IPS-18c (cell line): ENCODE data around the gene GET4.
"Not testable (repeated sequence)": the region's sequence is repeated elsewhere in the genome, so short reads cannot be mapped to it uniquely, and the experiment has no call there.

Experiments
- H3K4me3 ChIP-seq: 2 replicates; pipeline ENCODE4 v1.7.0; 2013; ENCODE audit warnings: low read depth, mild to moderate bottlenecking, low read length, moderate library complexity; ENCODE audit not compliant: insufficient read depth
- H3K9me3 ChIP-seq: one replicate; pipeline ENCODE4 v1.6.1; 2013; ENCODE audit warnings: mild to moderate bottlenecking, low read length, moderate library complexity; ENCODE audit not compliant: control insufficient read depth, insufficient read depth

The GET4 gene

DNA sequence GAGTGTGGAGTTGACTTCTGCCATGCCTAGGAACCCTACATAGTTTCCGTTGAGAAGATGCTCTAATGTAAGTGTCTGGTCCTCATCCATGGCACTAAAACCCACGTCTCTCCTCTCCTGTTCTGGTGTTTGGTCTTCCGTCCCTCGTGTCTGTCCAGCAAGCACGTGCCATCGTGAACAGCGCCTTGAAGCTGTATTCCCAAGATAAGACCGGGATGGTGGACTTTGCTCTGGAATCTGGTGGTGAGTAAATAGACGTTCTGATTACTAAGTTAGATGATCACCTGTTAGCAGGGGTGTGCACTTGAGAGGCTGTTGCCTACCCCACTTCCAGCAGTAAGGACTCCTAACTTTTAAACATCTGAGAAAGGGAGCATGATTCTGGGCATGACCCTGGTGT is 15.1 kb upstream of the GET4 start:
- H3K9me3 ChIP-seq: no peaks in the 10 kb centered on the region
- H3K4me3 ChIP-seq: no peak overlapping the region

DNA sequence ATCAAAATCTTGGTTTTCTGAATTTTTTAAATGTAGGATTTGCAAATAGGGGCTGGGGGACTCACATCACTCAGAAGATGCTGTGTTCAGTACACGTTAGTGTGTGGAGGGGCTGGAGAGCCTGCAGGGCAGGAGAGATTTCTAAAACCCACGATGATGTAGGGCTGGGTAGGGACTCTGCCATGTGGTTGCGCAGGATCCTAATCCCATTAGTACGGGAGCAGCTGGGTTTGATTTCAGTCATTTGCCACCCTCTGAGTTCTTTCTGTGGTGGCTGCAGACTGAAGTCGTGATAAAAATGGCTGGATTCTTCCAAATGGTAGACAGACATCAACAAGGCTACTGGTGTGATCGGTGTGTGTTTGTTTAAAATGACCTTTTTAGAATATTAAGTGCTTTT is 14.2 kb upstream of the GET4 start:
- no peaks in the 10 kb centered on the region for H3K9me3 ChIP-seq

DNA sequence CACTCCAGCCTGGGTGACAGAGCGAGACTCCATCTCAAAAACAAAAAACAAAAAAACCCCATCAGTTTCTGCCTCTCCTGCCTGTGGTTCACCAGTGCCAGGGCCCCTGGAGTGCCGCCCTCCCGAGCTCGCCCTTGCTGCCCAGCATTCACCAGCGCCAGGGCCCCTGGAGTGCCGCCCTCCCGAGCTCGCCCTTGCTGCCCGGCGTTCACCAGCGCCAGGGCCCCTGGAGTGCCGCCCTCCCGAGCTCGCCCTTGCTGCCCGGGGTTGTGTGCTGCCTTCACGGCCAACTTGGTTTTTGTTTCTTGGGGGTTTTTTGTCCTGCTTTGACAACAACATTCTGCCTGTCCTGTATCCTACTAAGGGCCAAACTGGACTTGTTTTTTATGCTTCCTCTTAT is 13.2 kb upstream of the GET4 start:
- no peaks in the 10 kb centered on the region for H3K9me3 ChIP-seq
- H3K4me3 ChIP-seq: no peak overlapping the region

More for the DNA sequence above, 14.2 kb upstream of the GET4 start:
- H3K4me3 ChIP-seq: no peak overlapping the region

DNA sequence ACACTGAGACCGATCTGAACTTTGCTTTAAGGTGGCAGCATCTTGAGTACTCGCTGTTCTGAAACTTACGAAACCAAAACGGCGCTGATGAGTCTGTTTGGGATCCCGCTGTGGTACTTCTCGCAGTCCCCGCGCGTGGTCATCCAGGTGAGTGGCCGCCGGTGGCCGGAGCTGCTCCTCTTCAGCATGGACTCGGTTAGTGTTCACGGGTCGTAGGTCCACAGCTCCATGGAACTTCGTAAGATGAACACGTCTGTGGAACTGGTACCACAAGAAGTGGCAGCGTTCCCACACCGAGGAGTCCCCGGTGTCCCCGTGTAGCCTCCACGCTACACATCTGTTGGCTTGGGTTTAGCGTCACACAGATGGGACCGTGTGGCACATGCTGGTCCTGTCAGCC is 10.4 kb upstream of the GET4 start:
- H3K9me3 ChIP-seq: no peaks in the 10 kb centered on the region
- no peak overlapping the region for H3K4me3 ChIP-seq

DNA sequence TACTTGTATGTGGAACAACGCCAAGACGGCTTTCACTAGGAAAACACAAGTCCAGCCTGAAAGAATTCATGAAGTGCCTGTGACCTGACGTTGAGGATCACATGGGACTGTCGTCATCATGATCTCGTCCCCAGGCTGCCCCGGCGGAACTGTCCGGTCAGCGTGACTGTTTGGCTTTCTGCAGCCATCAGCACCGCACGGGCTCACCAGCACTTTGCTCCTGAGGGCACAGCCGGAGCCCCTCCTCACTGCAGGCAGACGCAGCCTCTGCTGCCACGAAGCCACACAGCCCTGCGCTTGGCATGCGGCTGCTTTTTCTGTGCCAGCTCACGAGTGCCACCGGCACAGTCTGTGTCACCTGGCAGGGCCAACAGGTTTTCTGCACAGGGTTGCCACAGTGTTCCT is 9.4 kb upstream of the GET4 start:
- H3K4me3 ChIP-seq: no peak overlapping the region
- H3K9me3 ChIP-seq: no peaks in the 10 kb centered on the region

DNA sequence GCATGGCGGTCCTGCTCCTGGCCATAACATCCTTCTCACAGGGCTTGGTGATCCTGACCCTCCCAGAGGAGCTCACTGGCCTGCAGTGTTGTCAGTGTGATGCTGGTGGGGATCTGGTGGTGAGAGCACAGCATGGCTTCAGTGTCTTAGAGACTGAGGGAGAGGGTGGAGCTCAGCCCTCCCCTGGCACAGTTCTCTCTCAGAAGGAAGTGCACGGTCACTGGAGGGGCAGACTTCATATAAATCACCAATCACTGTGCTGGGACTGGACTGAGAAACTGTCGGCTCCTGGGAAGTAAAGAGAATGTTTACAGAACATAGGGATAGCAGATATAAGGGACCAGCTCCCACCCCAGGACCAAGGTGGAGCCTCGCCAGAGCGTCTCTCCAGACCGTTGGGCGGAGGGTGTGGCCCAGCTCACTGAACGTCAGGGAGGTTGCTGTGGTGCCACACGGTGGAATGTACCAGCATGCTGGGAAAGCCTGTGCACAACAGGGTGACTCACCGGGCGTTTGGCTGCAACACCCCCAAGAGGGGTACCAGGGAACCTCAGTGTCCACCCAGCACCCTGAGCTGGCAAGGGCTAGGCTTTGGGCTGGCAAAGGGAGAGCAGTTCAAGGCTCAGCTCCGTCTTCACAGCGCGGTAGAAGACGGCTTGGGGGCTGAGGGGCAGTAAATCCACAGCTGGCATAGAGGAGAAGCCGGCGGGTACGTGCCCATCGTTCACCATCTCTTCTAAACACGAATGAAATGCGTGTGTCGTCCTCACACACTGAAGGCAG is 8.8 kb upstream of the GET4 start:
- Histone ChIP-seq H3K9me3 (no peaks in the 10 kb centered on the region), H3K4me3 (no peak overlapping the region)

DNA sequence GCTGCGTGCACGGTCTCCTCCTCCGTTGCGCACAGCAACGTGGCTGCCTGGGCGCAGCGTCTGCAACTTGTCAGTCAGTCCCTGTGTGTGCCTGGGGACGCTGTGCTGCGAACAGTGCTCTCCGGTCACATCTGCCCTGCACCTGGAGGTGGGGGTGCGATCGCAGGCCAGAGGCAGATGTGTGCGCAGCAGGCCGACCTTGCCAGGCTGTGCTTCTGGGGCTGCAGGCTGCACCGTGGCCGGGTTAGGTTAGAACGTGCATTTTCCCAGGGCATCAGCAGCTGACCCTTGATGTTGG is 8.2 kb upstream of the GET4 start:
- Histone ChIP-seq H3K9me3 (no peaks in the 10 kb centered on the region), H3K4me3 (no peak overlapping the region)

DNA sequence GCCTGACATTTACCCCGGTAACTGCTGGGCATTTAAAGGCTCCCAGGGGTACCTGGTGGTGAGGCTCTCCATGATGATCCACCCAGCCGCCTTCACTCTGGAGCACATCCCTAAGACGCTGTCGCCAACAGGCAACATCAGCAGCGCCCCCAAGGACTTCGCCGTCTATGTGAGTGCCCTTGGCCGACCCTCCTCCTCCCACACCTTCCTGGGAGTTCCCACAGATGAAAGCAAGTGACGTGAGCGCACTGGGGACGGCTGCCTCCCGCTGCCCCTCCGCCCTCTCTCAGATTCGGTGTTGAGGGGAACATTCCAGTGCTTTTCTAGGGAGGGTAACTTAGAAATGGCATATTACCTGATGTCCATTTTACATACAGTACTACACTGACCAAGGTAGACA is 7.0 kb upstream of the GET4 start:
- no peaks in the 10 kb centered on the region for H3K9me3 ChIP-seq
- no peak overlapping the region for H3K4me3 ChIP-seq

DNA sequence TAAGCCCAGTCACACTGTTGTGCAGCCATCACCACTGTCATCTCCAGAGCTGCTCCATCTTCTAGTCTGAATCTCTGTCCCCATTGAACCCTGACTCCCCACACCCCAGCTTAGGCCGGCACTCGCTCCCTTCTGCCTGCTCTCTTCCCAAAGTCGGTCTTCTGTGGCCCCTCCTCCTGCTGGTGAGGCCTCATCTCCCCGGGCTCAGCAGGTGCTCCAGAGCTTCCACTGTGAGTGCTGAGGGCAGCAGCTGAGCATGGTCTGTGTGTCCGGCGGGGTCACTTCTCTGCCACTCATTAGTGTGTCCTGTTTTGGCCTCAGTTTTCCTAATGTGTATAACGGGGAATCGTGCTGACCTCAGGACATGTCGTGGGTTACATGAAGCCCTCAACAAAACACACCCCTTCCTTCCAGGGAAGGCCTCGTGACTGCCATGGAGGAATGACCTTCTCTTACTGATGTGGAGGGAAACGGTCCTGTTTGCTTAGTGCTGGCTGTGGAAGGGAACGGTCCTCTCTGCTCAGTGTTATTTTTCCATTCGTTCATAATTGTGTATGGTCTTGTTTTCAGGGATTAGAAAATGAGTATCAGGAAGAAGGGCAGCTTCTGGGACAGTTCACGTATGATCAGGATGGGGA is 4.3 kb upstream of the GET4 start:
- Histone ChIP-seq H3K4me3 (no peak overlapping the region), H3K9me3 (no peaks in the 10 kb centered on the region)

DNA sequence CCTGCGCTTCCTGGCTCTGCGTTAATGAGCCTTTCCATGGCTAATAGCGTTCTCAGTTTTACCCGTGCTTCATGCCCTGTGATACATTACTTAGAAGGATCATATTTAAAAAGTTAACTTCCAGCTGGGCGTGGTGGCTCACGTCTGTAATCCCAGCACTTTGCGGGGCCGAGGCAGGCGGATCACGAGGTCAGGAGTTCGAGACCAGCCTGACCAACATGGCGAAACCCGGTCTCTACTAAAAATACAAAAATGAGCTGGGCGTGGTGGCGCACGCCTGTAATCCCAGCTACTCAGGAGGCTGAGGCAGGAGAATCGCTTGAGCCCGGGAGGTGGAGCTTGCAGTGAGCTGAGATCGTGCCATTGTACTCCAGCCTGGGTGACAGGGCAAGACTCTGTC is 3.7 kb upstream of the GET4 start:
- not testable (repeated sequence) for H3K9me3 ChIP-seq, H3K4me3 ChIP-seq

DNA sequence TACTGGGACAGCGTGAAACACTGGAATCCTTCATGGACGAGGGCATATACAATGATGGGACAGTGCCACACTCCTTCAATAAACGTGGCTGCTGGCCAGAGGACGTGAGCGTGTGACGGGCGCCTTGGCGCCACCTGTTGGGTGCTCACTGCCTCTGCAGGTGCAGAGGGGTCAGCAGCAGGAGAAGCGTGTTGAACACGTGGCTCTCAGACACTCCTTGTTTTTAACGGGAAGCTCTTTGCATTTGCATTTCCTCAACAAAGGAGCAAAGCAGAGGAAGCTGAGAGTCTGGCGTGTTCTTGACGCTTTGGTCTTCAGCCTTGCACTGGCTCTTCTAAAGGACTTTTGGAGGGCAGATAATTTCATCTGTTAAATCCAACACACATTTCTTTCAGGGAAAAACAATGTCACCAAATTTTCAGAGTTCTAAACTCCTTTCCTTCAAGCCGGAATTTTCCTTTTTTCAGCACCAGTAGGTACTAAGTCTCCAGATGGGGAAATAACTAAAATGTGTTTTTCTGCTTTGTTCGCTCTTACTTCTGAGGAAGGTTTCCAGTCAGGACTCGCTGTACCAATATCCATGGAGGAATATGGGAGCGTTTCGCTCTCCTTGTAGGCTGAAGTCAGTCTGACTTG is 2.9 kb upstream of the GET4 start:
- Histone ChIP-seq H3K4me3 (no peak overlapping the region), H3K9me3 (no peaks in the 10 kb centered on the region)

DNA sequence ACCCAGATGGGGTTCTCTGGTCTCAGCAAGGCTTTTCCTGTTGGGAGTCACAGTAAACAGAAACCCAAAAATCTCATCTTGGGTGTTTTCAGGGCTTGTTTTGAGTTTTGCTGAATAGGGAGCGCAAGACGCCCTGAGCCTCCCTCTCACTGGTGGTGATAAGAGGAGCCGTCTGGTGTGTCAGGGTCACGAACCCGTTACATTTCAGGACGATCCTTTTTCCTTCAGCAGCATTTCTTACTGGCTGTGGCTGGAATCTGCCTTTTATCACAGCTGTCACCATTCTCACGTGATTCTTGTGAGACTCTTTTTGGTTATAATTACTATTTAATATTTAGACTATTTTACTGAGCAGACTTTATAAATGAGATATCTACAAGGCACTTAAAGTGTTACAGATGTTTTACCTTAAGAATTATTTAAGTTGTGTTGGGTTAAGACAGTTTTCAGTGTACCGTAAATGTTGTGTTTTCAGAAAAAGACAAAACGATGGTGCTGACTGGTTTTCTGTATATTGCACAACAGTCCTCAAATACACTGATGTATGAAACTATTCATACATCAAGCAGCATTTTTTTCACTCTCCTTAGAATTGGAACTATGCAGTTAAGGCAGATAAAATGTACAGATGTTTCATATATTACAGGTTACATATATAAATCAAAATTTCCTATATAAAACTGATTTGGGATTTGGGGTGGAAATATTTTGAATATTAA is 2.2 kb upstream of the GET4 start:
- no peak overlapping the region for H3K4me3 ChIP-seq
- no peaks in the 10 kb centered on the region for H3K9me3 ChIP-seq

DNA sequence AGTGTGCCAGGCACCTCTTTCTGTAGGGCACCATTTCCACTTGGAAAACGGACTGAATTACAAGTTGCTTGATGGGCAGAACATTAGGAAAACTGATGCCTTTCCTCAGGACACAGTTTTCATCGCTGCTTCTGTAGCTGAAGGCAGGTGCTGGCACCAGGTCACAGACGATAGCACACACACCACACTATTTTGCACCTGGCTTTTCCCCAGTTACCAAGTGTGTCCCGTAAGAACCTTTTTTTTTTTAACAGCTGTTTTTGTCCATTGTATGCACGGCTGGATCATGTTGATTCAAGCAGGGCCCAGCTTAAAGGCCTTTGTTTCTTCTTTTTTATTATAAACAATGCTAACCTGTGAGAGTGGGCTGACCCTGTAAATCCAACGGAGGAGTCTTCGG is 1.3 kb upstream of the GET4 start:
- no peak overlapping the region for H3K4me3 ChIP-seq
- no peaks in the 10 kb centered on the region for H3K9me3 ChIP-seq

DNA sequence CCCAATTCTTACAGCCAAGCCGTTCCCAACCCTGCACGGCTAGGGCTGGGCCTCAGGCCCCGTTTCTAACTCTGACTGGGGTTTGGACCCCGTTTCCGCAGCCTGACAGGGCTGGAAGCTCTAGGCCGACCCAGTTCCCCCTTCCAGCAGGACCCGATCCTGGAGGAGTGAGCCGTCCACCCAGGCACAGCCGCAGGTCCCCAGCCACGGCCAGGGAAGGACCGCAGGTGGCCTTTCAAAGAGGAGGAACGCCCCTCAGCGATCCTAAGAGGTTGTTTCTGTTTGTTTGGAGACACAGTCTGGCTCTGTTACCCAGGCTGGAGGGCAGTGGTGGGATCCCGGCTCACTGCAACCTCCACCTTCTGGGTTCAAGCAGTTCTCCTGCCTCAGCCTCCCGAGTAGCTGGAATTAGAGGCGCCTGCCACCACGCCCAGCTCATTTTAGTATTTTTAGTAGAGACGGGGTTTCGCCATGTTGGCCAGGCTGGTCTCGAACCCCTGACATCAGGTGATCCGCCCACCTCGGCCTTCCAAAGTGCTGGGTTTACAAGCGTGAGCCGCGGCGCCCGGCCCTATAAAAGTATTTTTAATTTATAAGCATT is 778 bp upstream of the GET4 start:
- Histone ChIP-seq H3K4me3 (no peak overlapping the region), H3K9me3 (no peaks in the 10 kb centered on the region)

DNA sequence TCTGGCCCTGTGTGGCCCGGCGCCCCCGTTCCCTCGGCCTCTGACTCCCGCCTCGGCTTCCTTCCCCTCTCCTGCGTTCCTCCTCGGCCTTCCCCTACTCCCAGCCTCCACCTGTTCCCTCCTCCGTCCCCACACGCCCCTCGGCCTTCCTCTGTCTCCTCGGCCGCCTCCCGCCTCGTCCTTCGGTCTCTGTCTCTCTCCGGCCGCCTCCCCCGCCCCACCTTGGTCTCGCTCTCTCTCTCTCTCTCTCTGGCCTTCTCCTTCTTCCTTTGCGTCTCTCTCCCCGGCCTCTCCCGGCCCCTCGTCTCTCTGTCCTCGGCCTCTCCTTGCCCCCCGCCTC is 588 bp downstream of the GET4 start:
- Histone ChIP-seq H3K4me3 (peak overlapping the region; percentile 93), H3K9me3 (no peaks in the 10 kb centered on the region)

DNA sequence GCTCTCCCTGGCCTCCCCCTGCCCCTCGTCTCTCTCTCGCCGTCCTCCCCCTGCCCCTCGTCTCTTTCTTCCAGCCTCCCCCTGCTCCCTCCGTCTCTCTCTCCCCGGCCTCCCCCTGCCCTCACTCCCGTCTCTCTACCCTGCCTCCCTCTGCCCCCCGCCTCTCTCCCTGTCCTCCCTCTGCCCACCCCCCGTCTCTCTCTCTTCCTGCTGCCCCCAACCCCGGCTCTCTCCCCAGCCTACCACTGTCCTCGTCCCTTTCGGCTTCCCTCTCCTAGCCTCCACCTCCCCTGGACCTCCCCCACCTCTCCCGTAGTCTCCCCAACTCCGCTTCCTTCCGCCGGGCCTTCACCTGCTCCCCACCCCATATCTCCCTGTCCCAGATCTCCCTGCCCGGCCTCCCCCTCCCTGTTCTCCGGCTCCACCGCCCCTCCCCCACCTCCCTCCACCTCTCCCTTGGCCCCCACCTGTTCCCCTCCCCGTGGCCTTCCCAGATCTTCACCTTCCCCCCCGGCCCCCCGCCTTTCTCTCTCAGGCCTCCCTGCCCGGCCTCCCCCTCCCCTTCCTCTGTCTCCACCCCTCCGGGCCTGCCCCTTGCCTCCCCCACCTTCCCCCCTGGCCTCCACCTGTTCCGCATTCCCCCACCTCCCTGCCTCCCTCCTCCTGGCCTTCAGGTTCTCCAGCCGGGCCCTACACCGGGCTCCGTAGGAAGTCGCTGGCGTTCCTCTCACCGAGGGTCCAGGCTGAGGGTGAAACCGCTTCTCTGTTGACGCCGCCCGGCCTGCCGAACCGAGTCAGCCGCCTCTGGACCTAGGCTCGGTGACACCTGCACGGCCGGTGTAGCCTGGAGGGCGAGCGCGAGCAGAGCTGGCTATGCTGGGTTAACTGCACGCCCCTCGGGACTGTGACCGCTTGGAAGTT is 1.2 kb downstream of the GET4 start:
- H3K4me3 ChIP-seq: peak overlapping the region; percentile 93

DNA sequence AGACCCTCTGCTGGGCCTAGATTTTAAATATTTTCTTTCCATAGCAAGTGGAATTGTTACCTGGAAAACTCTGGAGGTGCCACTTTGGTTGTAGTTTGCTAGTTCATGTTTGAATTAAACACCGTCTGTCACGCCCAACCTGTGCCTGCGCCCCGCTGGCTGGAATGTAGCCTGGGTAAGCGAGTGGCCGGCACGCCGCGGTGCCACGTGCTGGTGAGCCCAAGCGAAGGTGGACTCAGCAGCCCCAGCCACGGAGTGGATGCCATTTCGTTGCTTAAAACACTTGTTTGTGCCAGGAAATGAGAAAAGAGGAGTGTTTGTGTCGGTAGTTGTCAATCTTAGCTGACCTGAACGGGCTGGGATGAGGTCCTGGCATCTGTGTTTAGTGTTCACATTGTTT is 2.7 kb downstream of the GET4 start:
- H3K4me3 ChIP-seq: no peak overlapping the region
- H3K9me3 ChIP-seq: no peaks in the 10 kb centered on the region

More for the DNA sequence above, 1.2 kb downstream of the GET4 start:
- H3K9me3 ChIP-seq: no peaks in the 10 kb centered on the region
